OCI-M2 (cell line): ENCODE measurements around the gene ZNF106.

Source experiments
- DNase-seq: peaks from one replicate; lab custom pipeline; 2025; ENCODE audit not compliant: unreplicated experiment; lab: John Stamatoyannopoulos, UW

ZNF106 gene

GRCh38 chr15:42373274-42373673, 117.7 kb downstream of the ZNF106 start:
- DNase-seq = no peak

DNA sequence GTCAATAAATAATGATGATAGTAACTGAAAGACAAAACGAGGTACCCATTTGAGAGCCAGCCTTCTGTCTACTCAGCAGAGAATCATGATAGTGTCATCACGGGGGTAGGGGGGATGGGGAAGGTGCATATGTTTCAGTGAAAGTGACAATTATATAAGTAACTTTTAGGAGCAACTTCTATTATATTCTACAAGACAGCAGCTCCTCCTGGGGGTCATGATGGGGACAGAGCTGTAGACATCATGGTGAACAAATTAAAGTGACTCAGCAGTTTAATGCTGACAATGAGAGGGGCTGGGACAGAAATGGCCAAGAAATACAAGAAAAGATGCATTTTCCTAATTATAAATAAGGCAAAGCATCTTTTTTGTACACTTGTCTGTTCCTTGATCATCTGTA, 119.8 kb downstream of the ZNF106 start:
- DNase-seq = no peak

GRCh38 chr15:42368096-42368495, 122.8 kb downstream of the ZNF106 start:
- DNase-seq = no peak

GRCh38 chr15:42367041-42367440, 123.9 kb downstream of the ZNF106 start:
- no peak for DNase-seq

DNA sequence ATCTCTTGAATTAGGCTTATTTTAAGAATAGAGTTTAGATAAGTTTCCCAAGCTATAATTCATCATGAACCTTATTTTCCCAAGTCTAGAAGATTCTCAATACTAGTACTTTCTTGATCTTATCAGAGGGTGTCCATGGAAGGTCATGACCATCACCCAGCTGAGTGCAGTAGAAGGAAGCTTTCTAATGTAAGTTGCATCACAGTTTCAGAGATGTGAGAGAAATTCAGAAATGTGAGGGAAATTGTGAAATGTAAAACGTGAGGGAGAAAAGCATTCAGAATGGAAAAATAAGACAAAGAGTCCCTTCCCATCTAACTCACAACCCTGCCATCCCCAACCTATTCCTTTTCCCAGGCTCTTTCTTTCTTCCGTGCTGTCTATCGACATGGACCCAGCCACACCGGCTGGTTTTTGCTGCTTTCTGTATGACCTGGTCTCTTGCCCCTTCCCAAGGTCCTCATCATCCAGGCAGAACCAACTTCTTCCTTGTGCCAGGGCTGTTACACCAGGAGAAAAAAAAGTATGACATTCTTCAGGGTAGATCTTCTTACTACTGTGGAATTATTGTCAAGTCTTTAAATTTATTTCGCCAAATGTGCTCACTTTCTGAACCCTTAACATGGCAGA, 124.9 kb downstream of the ZNF106 start:
- DNase-seq = no peak

GRCh38 chr15:42364529-42364928, 126.4 kb downstream of the ZNF106 start:
- DNase-seq = no peak

DNA sequence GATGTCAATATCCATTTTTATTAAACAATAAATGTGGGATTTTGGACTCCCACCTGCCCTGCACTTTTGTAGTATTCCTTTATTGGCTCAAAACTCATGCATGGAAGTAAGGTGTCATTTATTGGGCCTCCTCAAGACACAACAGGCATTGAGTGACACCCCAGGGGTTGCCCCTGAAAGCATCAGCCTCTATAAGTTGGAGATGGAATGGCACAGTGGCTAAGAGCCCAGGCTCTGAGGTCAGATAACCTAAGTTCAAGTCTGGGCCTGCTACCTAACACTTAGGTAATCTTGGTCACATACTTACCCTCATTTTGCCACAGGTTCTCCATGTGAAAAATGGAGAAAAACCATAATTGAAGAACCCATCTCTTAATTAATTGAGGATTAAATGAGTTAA, 127.0 kb downstream of the ZNF106 start:
- no peak for DNase-seq

DNA sequence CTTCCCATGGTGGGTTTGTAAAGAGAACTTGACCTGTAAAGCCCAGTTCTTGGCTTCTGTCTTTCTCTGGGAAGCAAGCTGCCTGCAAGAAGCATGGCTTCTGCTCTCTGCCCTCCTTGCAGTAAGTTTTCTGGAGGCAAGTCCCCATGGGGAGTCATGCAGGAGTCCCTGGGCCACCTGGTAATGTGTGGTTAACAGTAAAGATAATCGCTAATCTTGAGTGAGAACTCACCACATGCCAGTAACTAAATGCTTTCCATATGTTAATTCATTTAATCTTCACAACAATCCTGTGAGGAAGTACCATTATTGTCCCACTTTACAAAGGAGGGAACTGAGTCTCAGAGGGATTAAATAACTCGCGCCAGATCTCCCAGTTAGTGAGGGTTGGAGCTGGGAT, 127.5 kb downstream of the ZNF106 start:
- DNase-seq = no peak
